GM12872 (cell line): ENCODE results near the gene CDSN.

ENCODE experiments used
- TF ChIP-seq, protein P1 (sequence below): IDR thresholded peaks from 3 replicates; pipeline ENCODE4 v1.5.1; 2011; ENCODE audit warnings: low read depth, mild to moderate bottlenecking, low read length, moderate library complexity; ENCODE audit not compliant: insufficient read depth

Gene CDSN

DNA sequence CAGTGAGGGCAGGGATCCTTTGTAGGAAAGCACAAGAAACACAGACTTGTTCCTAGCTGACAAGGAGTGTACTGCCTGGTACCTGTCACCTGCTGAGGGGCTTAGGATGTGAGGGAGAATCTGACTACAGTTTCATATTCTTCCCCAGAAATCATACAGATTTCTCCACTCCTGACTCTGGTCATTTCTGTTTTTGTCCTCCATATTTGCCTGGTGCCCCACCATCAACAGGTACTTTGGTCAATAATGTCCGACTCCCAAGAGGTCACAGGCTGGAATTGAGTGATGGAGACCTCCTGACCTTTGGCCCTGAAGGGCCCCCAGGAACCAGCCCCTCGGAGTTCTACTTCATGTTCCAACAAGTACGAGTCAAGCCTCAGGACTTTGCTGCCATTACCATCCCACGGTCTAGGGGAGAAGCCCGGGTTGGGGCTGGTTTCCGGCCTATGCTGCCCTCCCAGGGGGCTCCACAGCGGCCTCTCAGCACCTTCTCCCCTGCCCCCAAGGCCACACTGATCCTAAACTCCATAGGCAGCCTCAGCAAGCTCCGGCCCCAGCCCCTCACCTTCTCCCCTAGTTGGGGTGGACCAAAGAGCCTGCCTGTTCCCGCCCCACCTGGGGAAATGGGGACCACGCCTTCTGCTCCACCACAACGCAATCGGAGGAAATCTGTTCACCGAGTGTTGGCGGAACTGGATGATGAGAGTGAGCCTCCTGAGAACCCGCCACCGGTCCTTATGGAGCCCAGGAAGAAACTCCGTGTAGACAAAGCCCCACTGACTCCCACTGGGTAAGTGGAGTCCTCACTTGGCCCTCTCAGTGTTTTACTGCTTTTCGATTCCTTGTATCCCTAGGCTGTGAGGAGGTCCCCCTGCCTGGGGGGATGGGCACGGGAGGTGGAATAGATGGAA is 41.2 kb upstream of the CDSN start:
- TF ChIP-seq, protein P1, sequence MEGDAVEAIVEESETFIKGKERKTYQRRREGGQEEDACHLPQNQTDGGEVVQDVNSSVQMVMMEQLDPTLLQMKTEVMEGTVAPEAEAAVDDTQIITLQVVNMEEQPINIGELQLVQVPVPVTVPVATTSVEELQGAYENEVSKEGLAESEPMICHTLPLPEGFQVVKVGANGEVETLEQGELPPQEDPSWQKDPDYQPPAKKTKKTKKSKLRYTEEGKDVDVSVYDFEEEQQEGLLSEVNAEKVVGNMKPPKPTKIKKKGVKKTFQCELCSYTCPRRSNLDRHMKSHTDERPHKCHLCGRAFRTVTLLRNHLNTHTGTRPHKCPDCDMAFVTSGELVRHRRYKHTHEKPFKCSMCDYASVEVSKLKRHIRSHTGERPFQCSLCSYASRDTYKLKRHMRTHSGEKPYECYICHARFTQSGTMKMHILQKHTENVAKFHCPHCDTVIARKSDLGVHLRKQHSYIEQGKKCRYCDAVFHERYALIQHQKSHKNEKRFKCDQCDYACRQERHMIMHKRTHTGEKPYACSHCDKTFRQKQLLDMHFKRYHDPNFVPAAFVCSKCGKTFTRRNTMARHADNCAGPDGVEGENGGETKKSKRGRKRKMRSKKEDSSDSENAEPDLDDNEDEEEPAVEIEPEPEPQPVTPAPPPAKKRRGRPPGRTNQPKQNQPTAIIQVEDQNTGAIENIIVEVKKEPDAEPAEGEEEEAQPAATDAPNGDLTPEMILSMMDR, result no peak

DNA sequence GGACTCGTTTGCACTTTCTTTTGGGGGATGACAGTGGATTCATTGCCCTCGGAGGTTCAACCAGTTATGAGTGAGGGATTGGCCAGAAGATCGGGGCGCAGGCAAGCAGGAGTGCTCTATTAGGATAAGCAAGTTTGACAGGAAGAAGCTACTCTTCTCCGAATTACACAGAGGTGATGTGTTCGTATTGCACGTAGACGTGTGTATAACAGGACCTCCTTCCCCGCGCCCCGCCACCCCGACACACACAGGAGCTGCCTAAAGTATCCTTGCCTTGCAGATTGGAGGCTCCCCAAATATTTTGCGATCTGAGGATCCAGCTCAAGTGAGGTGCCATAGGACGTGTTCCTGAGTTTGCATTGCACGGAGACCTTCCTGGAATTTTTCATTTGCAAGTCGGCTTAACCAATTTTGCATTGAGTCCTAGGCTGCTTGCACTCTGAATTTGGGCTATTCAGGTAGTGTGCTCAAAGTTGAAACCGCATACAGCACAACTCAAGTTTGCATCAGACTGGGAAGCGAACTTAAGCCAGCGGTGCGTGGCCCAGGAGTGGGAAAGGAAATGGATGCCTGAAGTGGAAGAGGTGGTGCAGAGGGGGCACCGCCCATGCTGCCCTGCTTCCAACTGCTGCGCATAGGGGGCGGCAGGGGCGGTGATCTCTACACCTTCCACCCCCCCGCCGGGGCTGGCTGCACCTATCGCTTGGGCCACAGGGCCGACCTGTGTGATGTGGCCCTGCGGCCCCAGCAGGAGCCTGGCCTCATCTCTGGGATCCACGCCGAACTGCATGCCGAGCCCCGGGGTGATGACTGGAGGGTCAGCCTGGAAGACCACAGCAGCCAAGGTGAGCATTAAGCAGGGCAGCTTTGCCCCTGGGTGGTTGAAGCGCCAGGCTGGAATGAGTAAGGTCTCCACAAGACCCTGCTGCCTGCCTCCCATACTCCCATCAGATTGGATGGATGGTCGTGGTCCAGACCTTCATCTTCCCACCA is 38.9 kb upstream of the CDSN start:
- TF ChIP-seq, protein P1, result peak; percentile 42

DNA sequence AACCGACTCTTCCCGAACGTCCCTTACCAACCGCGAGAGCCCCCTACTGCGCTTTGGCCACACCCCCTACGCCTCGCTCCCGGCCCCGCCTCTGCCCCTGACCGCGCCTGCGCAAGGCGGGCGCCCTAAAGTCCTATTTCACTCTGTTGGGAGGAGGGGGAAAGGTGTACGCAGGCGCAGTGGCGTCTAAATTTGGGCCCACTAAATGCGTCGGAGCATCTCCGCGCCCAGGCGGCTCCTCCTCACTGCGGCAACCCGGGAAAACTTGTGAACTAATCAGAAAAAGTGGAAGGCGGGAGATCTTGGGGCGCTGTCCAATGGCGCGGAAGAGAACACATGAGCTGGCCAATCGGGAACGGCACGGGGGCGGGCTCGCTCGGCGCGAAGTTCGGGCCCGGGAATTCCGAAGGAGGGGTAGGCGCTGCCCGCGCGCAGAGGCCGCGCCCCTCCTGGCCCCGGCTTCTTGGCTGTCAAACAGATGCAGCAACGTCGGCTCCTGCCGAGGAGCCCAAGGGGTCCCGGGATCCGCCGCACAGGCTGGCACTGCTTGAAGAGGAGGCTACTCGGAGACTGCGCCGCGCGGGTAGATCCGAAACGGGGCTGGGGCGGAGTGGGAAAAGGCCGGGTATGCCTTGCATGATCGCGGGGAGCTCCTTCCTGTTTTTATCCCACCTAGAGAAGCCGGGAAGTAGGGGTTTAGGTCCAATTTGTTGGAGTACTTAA is 38.1 kb upstream of the CDSN start, which contains the start of gene TCF19:
TSS of gene TCF19 (plus strand) at position 450 of the 723 bp plus-strand sequence. CDS start 881 bp downstream, outside the sequence.
- TF ChIP-seq, protein P1, result no peak

DNA sequence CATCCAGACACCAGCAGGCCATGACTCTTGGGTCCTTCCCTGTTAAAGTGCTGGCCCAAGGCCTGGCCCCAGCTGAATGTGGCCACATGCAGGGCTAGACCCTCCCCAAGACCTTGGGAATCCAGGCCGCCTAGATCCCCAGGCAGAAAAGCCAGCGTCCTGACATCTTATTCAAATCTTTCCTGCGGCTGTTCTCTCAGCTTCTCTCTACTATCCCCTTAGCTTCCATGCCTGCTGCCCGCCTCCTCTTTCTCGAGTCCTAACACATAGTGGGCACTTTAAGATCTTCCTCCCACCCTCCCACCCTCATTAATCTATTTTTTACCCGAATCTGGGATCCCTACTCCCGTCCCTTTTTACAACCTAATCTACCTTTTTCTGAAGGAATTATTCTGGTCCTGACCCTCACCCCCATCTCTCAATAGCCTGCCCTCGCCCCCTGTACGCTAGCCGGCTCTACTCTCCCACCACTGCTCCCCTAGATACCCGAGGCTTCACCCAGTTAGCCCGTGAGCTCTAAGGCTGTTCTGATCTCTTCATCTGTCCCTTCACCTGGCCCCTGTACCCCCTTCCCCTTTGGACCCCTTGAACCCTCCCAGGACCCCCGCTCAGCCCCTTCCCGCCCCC is 37.4 kb upstream of the CDSN start, which contains the start of gene CCHCR1:
TSS of gene CCHCR1 (minus strand) at position 290 of the 627 bp plus-strand sequence. CDS start at position 88, 202 bp downstream.
- TF ChIP-seq, protein P1, result no peak

DNA sequence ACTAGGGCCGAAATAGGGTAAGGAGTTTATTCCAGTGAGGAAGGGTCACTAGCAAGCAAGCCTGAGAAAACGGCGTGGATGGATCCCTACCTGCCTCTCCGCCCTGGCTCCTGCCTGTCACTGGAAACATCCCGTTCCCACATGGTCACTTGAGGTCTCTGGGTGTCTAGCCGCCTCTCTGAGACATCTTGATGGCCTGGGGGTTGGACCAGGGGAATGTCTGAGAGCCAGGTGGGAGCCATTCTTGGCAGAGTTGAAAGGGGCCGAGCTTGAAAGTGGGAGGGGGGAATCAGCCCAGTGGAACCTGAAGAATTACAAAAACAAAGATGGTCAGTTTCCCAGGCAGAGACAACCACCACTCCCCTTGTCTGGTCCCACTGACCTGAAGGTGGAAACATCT is 36.4 kb upstream of the CDSN start:
- TF ChIP-seq, protein P1, result no peak

DNA sequence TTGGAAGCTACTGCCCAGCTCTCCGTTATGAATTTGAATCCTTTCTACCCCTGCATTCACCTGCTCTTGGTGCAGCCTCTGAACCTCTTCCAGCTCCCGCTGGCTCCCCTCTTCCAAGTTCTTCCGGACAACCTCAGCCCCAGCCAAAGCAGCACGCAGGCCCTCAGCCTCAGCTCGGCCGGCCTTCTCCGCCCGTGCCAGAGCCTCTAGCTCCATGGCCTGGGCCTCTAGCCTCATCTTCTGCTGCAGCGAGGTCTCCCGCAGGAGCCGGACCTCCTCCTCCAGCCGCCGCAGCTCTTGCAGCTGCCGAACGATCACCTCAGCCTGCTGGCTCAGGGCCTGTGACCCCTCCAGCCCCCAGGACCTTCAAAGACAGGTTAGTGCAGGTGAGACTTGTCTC is 34.2 kb upstream of the CDSN start:
- TF ChIP-seq, protein P1, result no peak
